ENCODE data around the gene SOX13. TPM values are rescaled to one million over a fixed set of nuclear protein-coding genes. Genes with fewer than 3 reads are reported as not detected.

The SOX13 gene
- total and polyA plus RNA-seq, 2 of the 4 experiments (the other 2 are of a cell fraction): 0.54 to 3.5 TPM

DNA sequence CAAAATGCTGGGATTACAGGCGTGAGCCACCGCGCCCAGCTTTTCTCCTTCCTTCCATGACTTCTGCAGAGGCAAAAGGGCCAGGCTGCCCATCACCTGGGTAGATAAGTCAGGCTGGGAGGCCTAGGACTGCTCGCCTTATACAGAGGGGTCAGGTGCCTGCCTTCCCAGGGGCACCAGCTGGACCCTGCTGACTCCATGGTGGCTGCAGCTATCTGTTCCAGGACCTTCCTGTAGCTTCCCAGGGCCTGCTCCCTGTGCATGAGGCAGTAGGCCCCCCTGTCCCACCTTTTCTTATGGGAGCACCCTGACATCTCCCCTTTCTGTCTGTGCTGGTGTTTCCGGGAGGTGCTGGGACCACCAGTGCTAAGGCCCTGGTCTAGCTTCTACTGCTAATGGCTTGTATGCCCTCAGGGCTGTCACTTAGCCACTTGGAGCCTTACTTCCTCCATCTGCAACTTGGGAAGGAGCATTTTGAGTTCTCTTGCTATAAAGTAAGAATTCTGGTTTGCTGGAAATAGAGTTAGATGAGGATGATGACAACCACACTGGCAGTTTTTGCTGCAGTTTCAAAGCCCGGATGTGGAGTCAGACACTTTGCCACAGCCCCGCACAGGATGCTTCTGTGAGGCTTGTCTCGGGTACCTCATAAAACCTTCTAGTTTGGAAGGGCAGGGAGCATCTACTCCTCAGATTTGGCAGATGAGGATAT is 14.4 kb downstream of the SOX13 start:
- in situ Hi-C loops (cut with MboI; ENCODE audit: low sequenced_read_pairs): no loop called here
- dilution Hi-C loops (cut with HindIII; ENCODE audit: low sequenced_read_pairs, unreplicated experiment): no loop called here
- DNase-seq: no peak
- H3K14ac ChIP-seq (replicated peaks; ENCODE audit: low read depth, low read length): no peak overlapping the region
- H3K4me3 ChIP-seq (ENCODE audit: insufficient read depth, low read depth, low read length): no peak overlapping the region
- no peak overlapping the region for H2BK20ac ChIP-seq (ENCODE audit: low read depth, low read length)
- H3K18ac ChIP-seq (ENCODE audit: low read depth, low read length): no peak overlapping the region
- 88% methylated on average over 6 of the region's 8 CpGs; no CpG with 5 or more reads in 1 of the 2 experiments for WGBS, 2 experiments (ENCODE audit: extremely low coverage in 2 of 2, insufficient read length in 1 of 2)
- H3K9me1 ChIP-seq (ENCODE audit: insufficient read depth, low read length): no peaks in the 10 kb centered on the region
- H3K4ac ChIP-seq (ENCODE audit: low read depth, low read length): no peak overlapping the region
- no peak overlapping the region for H2BK5ac ChIP-seq (ENCODE audit: low read depth, low read length, poor library complexity, severe bottlenecking)
- H3K36me3 ChIP-seq (ENCODE audit: control insufficient read depth, insufficient read depth, low read length): no peaks in the 10 kb centered on the region
- H2AK9ac ChIP-seq (replicated peaks; ENCODE audit: low read depth, low read length, poor library complexity): no peak overlapping the region
- H3K27ac ChIP-seq (ENCODE audit: insufficient read depth, low read length): no peak overlapping the region
- H2BK120ac ChIP-seq (ENCODE audit: low read depth, low read length): no peak overlapping the region
- H2BK15ac ChIP-seq (ENCODE audit: low read depth, low read length): no peak overlapping the region
- no peaks in the 10 kb centered on the region for H3K9me3 ChIP-seq (ENCODE audit: control insufficient read depth, insufficient read depth, low read length)
- H3K9ac ChIP-seq (ENCODE audit: low read depth, low read length): no peak overlapping the region
- no peaks in the 10 kb centered on the region for H3K27me3 ChIP-seq (ENCODE audit: control insufficient read depth, insufficient read depth, low read length)
- no peak overlapping the region for H2AFZ ChIP-seq (replicated peaks; ENCODE audit: low read length, poor library complexity)
- no peak overlapping the region for H4K5ac ChIP-seq (ENCODE audit: low read depth, low read length)
- no peaks in the 10 kb centered on the region; a peak in 1 of 4 replicates for H3K79me1 ChIP-seq (ENCODE audit: low read depth in 1 of 2, low read length in 2 of 2)
- H3K4me1 ChIP-seq (ENCODE audit: control insufficient read depth, insufficient read depth, low read length): peaks cover 4% of the 10 kb centered on the region; the same call in 1 of the 2 replicates
- ATAC-seq (ENCODE audit: low read depth): no peak
- H3K23ac ChIP-seq (ENCODE audit: low read depth, low read length): no peak overlapping the region; the same call in 1 of the 2 replicates
- H4K8ac ChIP-seq (ENCODE audit: low read depth in 2 of 2, low read length in 2 of 2): no peak overlapping the region
- no peaks in the 10 kb centered on the region for H4K20me1 ChIP-seq (ENCODE audit: insufficient read depth, low read length)
- no peak for TF ChIP-seq FOS (IDR thresholded peaks at IDR 0.05; ENCODE audit: low read depth, low read length)
- TF ChIP-seq MXI1 (IDR thresholded peaks at IDR 0.05; ENCODE audit: borderline replicate concordance, low read depth, low read length): no peak
- TF ChIP-seq, protein P1, sequence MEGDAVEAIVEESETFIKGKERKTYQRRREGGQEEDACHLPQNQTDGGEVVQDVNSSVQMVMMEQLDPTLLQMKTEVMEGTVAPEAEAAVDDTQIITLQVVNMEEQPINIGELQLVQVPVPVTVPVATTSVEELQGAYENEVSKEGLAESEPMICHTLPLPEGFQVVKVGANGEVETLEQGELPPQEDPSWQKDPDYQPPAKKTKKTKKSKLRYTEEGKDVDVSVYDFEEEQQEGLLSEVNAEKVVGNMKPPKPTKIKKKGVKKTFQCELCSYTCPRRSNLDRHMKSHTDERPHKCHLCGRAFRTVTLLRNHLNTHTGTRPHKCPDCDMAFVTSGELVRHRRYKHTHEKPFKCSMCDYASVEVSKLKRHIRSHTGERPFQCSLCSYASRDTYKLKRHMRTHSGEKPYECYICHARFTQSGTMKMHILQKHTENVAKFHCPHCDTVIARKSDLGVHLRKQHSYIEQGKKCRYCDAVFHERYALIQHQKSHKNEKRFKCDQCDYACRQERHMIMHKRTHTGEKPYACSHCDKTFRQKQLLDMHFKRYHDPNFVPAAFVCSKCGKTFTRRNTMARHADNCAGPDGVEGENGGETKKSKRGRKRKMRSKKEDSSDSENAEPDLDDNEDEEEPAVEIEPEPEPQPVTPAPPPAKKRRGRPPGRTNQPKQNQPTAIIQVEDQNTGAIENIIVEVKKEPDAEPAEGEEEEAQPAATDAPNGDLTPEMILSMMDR (conservative IDR thresholded peaks at IDR 0.05; ENCODE audit: low read depth, low read length): no peak
- no peak for TF ChIP-seq RFX5 (IDR thresholded peaks at IDR 0.05; ENCODE audit: low read depth, low read length)
- TF ChIP-seq, protein P2, sequence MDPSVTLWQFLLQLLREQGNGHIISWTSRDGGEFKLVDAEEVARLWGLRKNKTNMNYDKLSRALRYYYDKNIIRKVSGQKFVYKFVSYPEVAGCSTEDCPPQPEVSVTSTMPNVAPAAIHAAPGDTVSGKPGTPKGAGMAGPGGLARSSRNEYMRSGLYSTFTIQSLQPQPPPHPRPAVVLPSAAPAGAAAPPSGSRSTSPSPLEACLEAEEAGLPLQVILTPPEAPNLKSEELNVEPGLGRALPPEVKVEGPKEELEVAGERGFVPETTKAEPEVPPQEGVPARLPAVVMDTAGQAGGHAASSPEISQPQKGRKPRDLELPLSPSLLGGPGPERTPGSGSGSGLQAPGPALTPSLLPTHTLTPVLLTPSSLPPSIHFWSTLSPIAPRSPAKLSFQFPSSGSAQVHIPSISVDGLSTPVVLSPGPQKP (IDR thresholded peaks at IDR 0.05; ENCODE audit: borderline replicate concordance, low read depth, low read length): no peak
- TF ChIP-seq NFE2L2 (IDR thresholded peaks at IDR 0.05; ENCODE audit: low read depth, low read length): no peak
- no peak for TF ChIP-seq SMC3 (IDR thresholded peaks at IDR 0.05; ENCODE audit: low read depth, low read length)
- no peak for TF ChIP-seq MAZ (IDR thresholded peaks at IDR 0.05; ENCODE audit: borderline replicate concordance, low read depth, low read length)
- no peak for TF ChIP-seq POLR2A (IDR thresholded peaks at IDR 0.05; ENCODE audit: low read depth, low read length)
- no peak for TF ChIP-seq RCOR1 (IDR thresholded peaks at IDR 0.05; ENCODE audit: insufficient replicate concordance, low read length)
- no peak for TF ChIP-seq BHLHE40 (IDR thresholded peaks at IDR 0.05; ENCODE audit: low read depth, low read length)
- TF ChIP-seq MAFK (IDR thresholded peaks at IDR 0.05; ENCODE audit: low read depth, low read length): no peak
- no peak for TF ChIP-seq CHD1 (IDR thresholded peaks at IDR 0.05; ENCODE audit: low read depth, low read length)
- no peak for TF ChIP-seq RAD21 (IDR thresholded peaks at IDR 0.05; ENCODE audit: low read length)
- TF ChIP-seq CEBPB (IDR thresholded peaks at IDR 0.05; ENCODE audit: low read depth, low read length): no peak
- TF ChIP-seq, protein P3, sequence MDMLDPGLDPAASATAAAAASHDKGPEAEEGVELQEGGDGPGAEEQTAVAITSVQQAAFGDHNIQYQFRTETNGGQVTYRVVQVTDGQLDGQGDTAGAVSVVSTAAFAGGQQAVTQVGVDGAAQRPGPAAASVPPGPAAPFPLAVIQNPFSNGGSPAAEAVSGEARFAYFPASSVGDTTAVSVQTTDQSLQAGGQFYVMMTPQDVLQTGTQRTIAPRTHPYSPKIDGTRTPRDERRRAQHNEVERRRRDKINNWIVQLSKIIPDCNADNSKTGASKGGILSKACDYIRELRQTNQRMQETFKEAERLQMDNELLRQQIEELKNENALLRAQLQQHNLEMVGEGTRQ (IDR thresholded peaks at IDR 0.05; ENCODE audit: low read depth, low read length): no peak
- H3K4me2 ChIP-seq (ENCODE audit: low read depth, low read length): no peak overlapping the region
- H3K56ac ChIP-seq (ENCODE audit: extremely low read depth, insufficient read depth, low read length): no peak overlapping the region
- no TSS peak for BruUV-seq (replicated peaks)
- CTCF ChIA-PET: no interaction called here
- no peak overlapping the region for H4K91ac ChIP-seq (ENCODE audit: insufficient read depth, low read depth, low read length)
- intact Hi-C loops (cut with micrococcal nuclease): no loop called here
- H2AK5ac ChIP-seq (ENCODE audit: low read depth, low read length): no peak overlapping the region
- POLR2A ChIA-PET (ENCODE audit: unreplicated experiment): no interaction called here
